ENCODE measurements around the gene FZR1. TPM values are rescaled to one million over a fixed set of nuclear protein-coding genes. Genes with fewer than 3 reads are reported as not detected.

The FZR1 gene
- total RNA-seq, 2 donors from 2014 or later: 56.7 to 65.1 TPM

- Mint-ChIP-seq H3K4me3 (no peak overlapping the region), H3K9me3 (no peaks in the 10 kb centered on the region), H3K36me3 (ENCODE audit: low read depth) (peaks cover 30% of the 10 kb centered on the region), H3K27me3 (ENCODE audit: insufficient read depth) (no peaks in the 10 kb centered on the region), H3K27ac (no peak overlapping the region), H3K4me1 (no peaks in the 10 kb centered on the region)
- Histone ChIP-seq H3K4me3 (ENCODE audit: low read length) (no peak overlapping the region), H3K36me3 (ENCODE audit: control insufficient read depth, insufficient read depth, low read length) (peaks cover 35% of the 10 kb centered on the region), H3K9me3 (ENCODE audit: control insufficient read depth, low read length) (no peaks in the 10 kb centered on the region), H3K4me1 (ENCODE audit: control insufficient read depth, insufficient read depth, low read length) (no peaks in the 10 kb centered on the region), H3K9ac (ENCODE audit: extremely low read depth, low read length, poor library complexity, severe bottlenecking) (no peak overlapping the region), H3K27me3 (ENCODE audit: control insufficient read depth, insufficient read depth, low read length, poor library complexity, severe bottlenecking) (no peaks in the 10 kb centered on the region), H3K27ac (ENCODE audit: low read depth, low read length) (no peak overlapping the region)
- no peak for DNase-seq
- 94 to 99% methylated on average over 14 to 19 of the region's 20 CpGs for WGBS, 2 experiments (ENCODE audit: insufficient coverage in 1 of 2, insufficient read length in 1 of 2)
- TF ChIP-seq, protein P1, sequence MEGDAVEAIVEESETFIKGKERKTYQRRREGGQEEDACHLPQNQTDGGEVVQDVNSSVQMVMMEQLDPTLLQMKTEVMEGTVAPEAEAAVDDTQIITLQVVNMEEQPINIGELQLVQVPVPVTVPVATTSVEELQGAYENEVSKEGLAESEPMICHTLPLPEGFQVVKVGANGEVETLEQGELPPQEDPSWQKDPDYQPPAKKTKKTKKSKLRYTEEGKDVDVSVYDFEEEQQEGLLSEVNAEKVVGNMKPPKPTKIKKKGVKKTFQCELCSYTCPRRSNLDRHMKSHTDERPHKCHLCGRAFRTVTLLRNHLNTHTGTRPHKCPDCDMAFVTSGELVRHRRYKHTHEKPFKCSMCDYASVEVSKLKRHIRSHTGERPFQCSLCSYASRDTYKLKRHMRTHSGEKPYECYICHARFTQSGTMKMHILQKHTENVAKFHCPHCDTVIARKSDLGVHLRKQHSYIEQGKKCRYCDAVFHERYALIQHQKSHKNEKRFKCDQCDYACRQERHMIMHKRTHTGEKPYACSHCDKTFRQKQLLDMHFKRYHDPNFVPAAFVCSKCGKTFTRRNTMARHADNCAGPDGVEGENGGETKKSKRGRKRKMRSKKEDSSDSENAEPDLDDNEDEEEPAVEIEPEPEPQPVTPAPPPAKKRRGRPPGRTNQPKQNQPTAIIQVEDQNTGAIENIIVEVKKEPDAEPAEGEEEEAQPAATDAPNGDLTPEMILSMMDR (conservative IDR thresholded peaks at IDR 0.05): no peak
These were observed 18.9 kb downstream of the FZR1 start for GRCh38 chr19:3524904-3525451.

GRCh38 chr19:3526507-3527237 is 20.6 kb downstream of the FZR1 start:
- no peaks in the 10 kb centered on the region for H3K4me1 ChIP-seq (ENCODE audit: control insufficient read depth, insufficient read depth, low read length)
- TF ChIP-seq, protein P1 (conservative IDR thresholded peaks at IDR 0.05): peak; percentile 66
- H3K36me3 Mint-ChIP-seq (ENCODE audit: low read depth): peaks cover 30% of the 10 kb centered on the region
- H3K9ac ChIP-seq (ENCODE audit: extremely low read depth, low read length, poor library complexity, severe bottlenecking): no peak overlapping the region
- no peak overlapping the region for H3K27ac ChIP-seq (ENCODE audit: low read depth, low read length)
- H3K4me3 ChIP-seq (ENCODE audit: low read length): no peak overlapping the region
- H3K27ac Mint-ChIP-seq: no peak overlapping the region
- no peaks in the 10 kb centered on the region for H3K9me3 Mint-ChIP-seq
- no peaks in the 10 kb centered on the region for H3K27me3 ChIP-seq (ENCODE audit: control insufficient read depth, insufficient read depth, low read length, poor library complexity, severe bottlenecking)
- WGBS, 2 experiments (ENCODE audit: insufficient coverage in 1 of 2, insufficient read length in 1 of 2): 95 to 98% methylated on average over 18 to 28 of the region's 28 CpGs
- no peak for DNase-seq
- no peak overlapping the region for H3K4me3 Mint-ChIP-seq
- no peaks in the 10 kb centered on the region for H3K9me3 ChIP-seq (ENCODE audit: control insufficient read depth, low read length)
- H3K27me3 Mint-ChIP-seq (ENCODE audit: insufficient read depth): no peaks in the 10 kb centered on the region
- H3K4me1 Mint-ChIP-seq: no peaks in the 10 kb centered on the region
- peaks cover 27% of the 10 kb centered on the region for H3K36me3 ChIP-seq (ENCODE audit: control insufficient read depth, insufficient read depth, low read length)

GRCh38 chr19:3527238-3527910 is 21.3 kb downstream of the FZR1 start:
- Histone ChIP-seq H3K4me3 (ENCODE audit: low read length) (no peak overlapping the region), H3K4me1 (ENCODE audit: control insufficient read depth, insufficient read depth, low read length) (no peaks in the 10 kb centered on the region), H3K36me3 (ENCODE audit: control insufficient read depth, insufficient read depth, low read length) (peaks cover 27% of the 10 kb centered on the region), H3K27me3 (ENCODE audit: control insufficient read depth, insufficient read depth, low read length, poor library complexity, severe bottlenecking) (no peaks in the 10 kb centered on the region), H3K27ac (ENCODE audit: low read depth, low read length) (no peak overlapping the region), H3K9ac (ENCODE audit: extremely low read depth, low read length, poor library complexity, severe bottlenecking) (no peak overlapping the region), H3K9me3 (ENCODE audit: control insufficient read depth, low read length) (no peaks in the 10 kb centered on the region)
- Mint-ChIP-seq H3K9me3 (no peaks in the 10 kb centered on the region), H3K27ac (no peak overlapping the region), H3K27me3 (ENCODE audit: insufficient read depth) (no peaks in the 10 kb centered on the region), H3K36me3 (ENCODE audit: low read depth) (peaks cover 26% of the 10 kb centered on the region), H3K4me3 (no peak overlapping the region), H3K4me1 (no peaks in the 10 kb centered on the region)
- 94 to 99% methylated on average over 11 to 21 of the region's 21 CpGs for WGBS, 2 experiments (ENCODE audit: insufficient coverage in 1 of 2, insufficient read length in 1 of 2)
- DNase-seq: no peak
- TF ChIP-seq, protein P1 (conservative IDR thresholded peaks at IDR 0.05): no peak
